A673 (cell line): ENCODE measurements around the gene TBR1. TPM values are rescaled to one million over a fixed set of nuclear protein-coding genes. Genes with fewer than 3 reads are reported as not detected.

Source experiments
- BruUV-seq: library from RNA; stranded (reverse); fragments of 400-500 nt; replicated peaks from 2 replicates; lab custom pipeline; 2021; lab: Mats Ljungman, UMichigan
- CTCF ChIA-PET: fragments of 300-600 bp; sonication (Branson Sonifier 250); formaldehyde crosslinking; loops from one replicate; lab custom pipeline; 2022; ENCODE audit warnings: antibody characterized with exemption; lab: Charles Lee
- POLR2A ChIA-PET: fragments of 300-600 bp; sonication (Branson Sonifier 250); formaldehyde crosslinking; loops from one replicate; lab custom pipeline; 2022; ENCODE audit warnings: antibody characterized with exemption; ENCODE audit not compliant: low non-redundant PET; lab: Charles Lee
- DNase-seq: peaks from one replicate; pipeline ENCODE4 v3.0.0-alpha.2; 2015; ENCODE audit warnings: low spot score
- H3K27ac ChIP-seq: fragments of 200-600 bp; sonication (generic); 2 replicates; pipeline ENCODE4 v1.5.1; 2016; ENCODE audit warnings: mixed run types, low read depth, mild to moderate bottlenecking, mixed read lengths, antibody characterized with exemption, low read length; ENCODE audit not compliant: poor library complexity, severe bottlenecking
- H3K27me3 ChIP-seq: fragments of 200-600 bp; sonication (generic); replicated peaks from 2 replicates; pipeline ENCODE4 v1.6.1; 2017; ENCODE audit warnings: mixed run types, low read depth, mild to moderate bottlenecking, mixed read lengths, antibody characterized with exemption, low read length; ENCODE audit not compliant: insufficient read depth, poor library complexity
- H3K36me3 ChIP-seq: fragments of 200-600 bp; sonication (generic); 2 replicates; pipeline ENCODE4 v1.6.1; 2016; ENCODE audit warnings: mixed run types, mild to moderate bottlenecking, mixed read lengths, antibody characterized with exemption, low read length; ENCODE audit not compliant: insufficient read depth, poor library complexity, severe bottlenecking
- H3K4me1 ChIP-seq: fragments of 200-600 bp; sonication (generic); 2 replicates; pipeline ENCODE4 v1.6.1; 2017; ENCODE audit warnings: mixed run types, mild to moderate bottlenecking, mixed read lengths, antibody characterized with exemption, low read length; ENCODE audit not compliant: insufficient read depth, poor library complexity, severe bottlenecking
- H3K4me3 ChIP-seq: fragments of 200-600 bp; sonication (generic); 2 replicates; pipeline ENCODE4 v1.5.1; 2016; ENCODE audit warnings: low read depth, mixed run types, mild to moderate bottlenecking, mixed read lengths, low read length; ENCODE audit not compliant: poor library complexity, severe bottlenecking
- H3K9me3 ChIP-seq: fragments of 200-600 bp; sonication (generic); 2 replicates; pipeline ENCODE4 v1.6.1; 2016; ENCODE audit warnings: mixed run types, low read depth, mild to moderate bottlenecking, mixed read lengths, antibody characterized with exemption, low read length; ENCODE audit not compliant: poor library complexity, severe bottlenecking
- CTCF ChIP-seq: fragments of 300-800, 200-600 bp; sonication (generic); conservative IDR thresholded peaks from 2 replicates; pipeline ENCODE4 v1.5.1; 2017; ENCODE audit warnings: low read depth, mild to moderate bottlenecking, antibody characterized with exemption, low read length, moderate library complexity, mixed read lengths
- EZH2 ChIP-seq: fragments of 200-600 bp; sonication (generic); IDR thresholded peaks from 2 replicates; pipeline ENCODE4 v1.6.1; 2017; ENCODE audit warnings: borderline replicate concordance, low read depth, mild to moderate bottlenecking, mixed read lengths, antibody characterized with exemption, low read length; ENCODE audit not compliant: poor library complexity, severe bottlenecking
- intact Hi-C: fragments of 100-400 bp; cut with micrococcal nuclease; formaldehyde crosslinking; loops from one replicate; pipeline ENCODE4 v1.10.0; 2022; ENCODE audit not compliant: unreplicated experiment
- total RNA-seq: library from RNA; stranded (reverse); gene quantifications from 2 replicates; pipeline ENCODE4 v1.2.3, GENCODE V29; 2021

Gene TBR1
- total RNA-seq, 1 experiment from 2014 or later, result 0.17 TPM

GRCh38 chr2:161370981-161371380 is 45.1 kb upstream of the TBR1 start:
- H3K9me3 ChIP-seq, result no peaks in the 10 kb centered on the region
- H3K36me3 ChIP-seq, result peaks cover 28% of the 10 kb centered on the region
- H3K4me1 ChIP-seq, result peaks cover 73% of the 10 kb centered on the region
- H3K4me3 ChIP-seq, result no peak overlapping the region
- intact Hi-C loops, result loop anchor here (2.0 kb wide), 1 partner anchor 14 kb away; no protein-coding TSS in a partner anchor
- BruUV-seq, result no TSS peak
- POLR2A ChIA-PET, result no interaction called here
- TF ChIP-seq CTCF (no peak), EZH2 (no peak)
- H3K27ac ChIP-seq, result peak overlapping the region; percentile 48
- CTCF ChIA-PET, result no interaction called here
- no peak for DNase-seq
- H3K27me3 ChIP-seq, result no peaks in the 10 kb centered on the region

GRCh38 chr2:161371869-161372268 is 44.2 kb upstream of the TBR1 start:
- peaks cover 28% of the 10 kb centered on the region for H3K36me3 ChIP-seq
- TF ChIP-seq CTCF (no peak), EZH2 (no peak)
- BruUV-seq, result no TSS peak
- peaks cover 72% of the 10 kb centered on the region for H3K4me1 ChIP-seq
- no peaks in the 10 kb centered on the region for H3K9me3 ChIP-seq
- ChIA-PET POLR2A (no interaction called here), CTCF (no interaction called here)
- no peak overlapping the region for H3K27ac ChIP-seq
- no peak overlapping the region for H3K4me3 ChIP-seq
- DNase-seq, result peak; percentile 20
- H3K27me3 ChIP-seq, result no peaks in the 10 kb centered on the region
- intact Hi-C loops, result loop anchor here (2.0 kb wide), 1 partner anchor 15 kb away; no protein-coding TSS in a partner anchor

- CTCF ChIA-PET, result interaction anchor here (0.6 kb wide), 1 partner anchor 944 kb away, joined by 3 read pairs; the partner anchor contains the start of gene IFIH1
- BruUV-seq, result no TSS peak
- Histone ChIP-seq H3K27me3 (no peaks in the 10 kb centered on the region), H3K4me1 (peaks cover 56% of the 10 kb centered on the region), H3K27ac (no peak overlapping the region), H3K4me3 (no peak overlapping the region), H3K36me3 (peaks cover 29% of the 10 kb centered on the region), H3K9me3 (no peaks in the 10 kb centered on the region)
- POLR2A ChIA-PET, result no interaction called here
- intact Hi-C loops, result no loop called here
- DNase-seq, result peak; percentile 26
- TF ChIP-seq CTCF (no peak), EZH2 (no peak)
These were observed 42.2 kb upstream of the TBR1 start for GRCh38 chr2:161373942-161374341.
